Measurements from ENCODE around the gene TRAF2. TPM values are rescaled to one million over a fixed set of nuclear protein-coding genes. Genes with fewer than 3 reads are reported as not detected.

TRAF2 gene
- total and polyA plus RNA-seq, 9 of the 15 experiments (the other 6 are each of a cell fraction or from before 2014, with no cell fraction given): 0.24 to 45.2 (median 18.0) TPM

DNA sequence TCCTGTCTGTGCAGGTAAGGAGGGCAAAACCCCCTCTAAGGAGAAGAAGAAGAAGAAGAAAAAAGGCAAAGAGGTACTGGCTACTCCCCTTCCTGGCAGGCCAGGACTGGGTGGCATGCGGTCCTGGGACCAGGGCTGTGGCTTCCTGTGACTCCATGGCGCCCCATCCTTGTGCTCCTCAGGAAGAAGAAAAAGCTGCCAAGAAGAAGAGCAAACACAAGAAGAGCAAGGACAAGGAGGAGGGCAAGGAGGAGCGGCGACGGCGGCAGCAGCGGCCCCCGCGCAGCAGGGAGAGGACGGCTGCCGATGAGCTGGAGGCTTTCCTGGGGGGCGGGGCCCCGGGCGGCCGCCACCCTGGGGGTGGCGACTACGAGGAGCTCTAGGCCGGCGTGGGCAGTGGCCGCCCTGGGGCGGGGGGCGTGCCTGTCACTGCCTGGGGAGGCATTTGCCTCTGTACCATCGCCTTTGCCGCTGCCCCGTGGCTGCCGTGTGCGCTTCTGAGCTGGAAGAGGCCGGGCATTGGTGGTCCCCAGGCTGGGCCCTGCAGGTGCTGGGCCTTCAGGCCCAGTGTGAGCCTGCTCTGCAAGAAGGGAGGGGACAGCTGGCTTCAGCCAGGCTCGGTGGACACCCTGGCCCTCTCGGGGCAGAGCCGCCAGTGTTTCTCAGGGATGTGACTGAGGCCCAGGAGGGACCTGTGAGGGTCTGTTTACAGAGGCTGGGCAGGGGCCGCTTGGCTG, 46.0 kb upstream of the TRAF2 start (continued):
- TF ChIP-seq HMGN3 (IDR thresholded peaks at IDR 0.05; ENCODE audit: borderline replicate concordance, extremely low read depth, insufficient read length, low read depth, low read length) (peak; percentile 71), ZNF644 (tag; IDR thresholded peaks at IDR 0.05; ENCODE audit: low read depth) (no peak), CEBPB (tag; IDR thresholded peaks at IDR 0.05) (no peak), CHCHD3 (CRISPR knock-in tag; IDR thresholded peaks at IDR 0.05) (no peak), FUS (optimal IDR thresholded peaks at IDR 0.05; ENCODE audit: low read depth, low read length) (peak; percentile 69), PTRF (tag; IDR thresholded peaks at IDR 0.05) (no peak), ZNF584 (CRISPR knock-in tag; IDR thresholded peaks at IDR 0.05; ENCODE audit: low read depth) (no peak), NRF1 (conservative IDR thresholded peaks at IDR 0.05 in 1 of 2, IDR thresholded peaks at IDR 0.05 in 1 of 2) (peak; percentile 53 to 65; a peak in 3 of 4 replicates), BHLHE40 (IDR thresholded peaks at IDR 0.05; ENCODE audit: low read length) (no peak), SMC3 (conservative IDR thresholded peaks at IDR 0.05; ENCODE audit: insufficient read depth, low read depth, low read length) (no peak), RBM22 (IDR thresholded peaks at IDR 0.05; ENCODE audit: low read depth, low read length, poor library complexity, severe bottlenecking) (peak; percentile 89), STAG1 (CRISPR knock-in tag; IDR thresholded peaks at IDR 0.05; ENCODE audit: borderline replicate concordance) (no peak; the same call in 1 of the 2 replicates), DMBX1 (CRISPR knock-in tag; IDR thresholded peaks at IDR 0.05; ENCODE audit: borderline replicate concordance) (no peak), PHF20 (IDR thresholded peaks at IDR 0.05; ENCODE audit: partially characterized antibody) (no peak), CREB1 (IDR thresholded peaks at IDR 0.05) (no peak), CREB1 (CRISPR knock-in tag; IDR thresholded peaks at IDR 0.05) (no peak), RBM14 (IDR thresholded peaks at IDR 0.05; ENCODE audit: borderline replicate concordance, insufficient read depth, low read depth, low read length) (no peak)
- TF ChIP-seq, protein P1, sequence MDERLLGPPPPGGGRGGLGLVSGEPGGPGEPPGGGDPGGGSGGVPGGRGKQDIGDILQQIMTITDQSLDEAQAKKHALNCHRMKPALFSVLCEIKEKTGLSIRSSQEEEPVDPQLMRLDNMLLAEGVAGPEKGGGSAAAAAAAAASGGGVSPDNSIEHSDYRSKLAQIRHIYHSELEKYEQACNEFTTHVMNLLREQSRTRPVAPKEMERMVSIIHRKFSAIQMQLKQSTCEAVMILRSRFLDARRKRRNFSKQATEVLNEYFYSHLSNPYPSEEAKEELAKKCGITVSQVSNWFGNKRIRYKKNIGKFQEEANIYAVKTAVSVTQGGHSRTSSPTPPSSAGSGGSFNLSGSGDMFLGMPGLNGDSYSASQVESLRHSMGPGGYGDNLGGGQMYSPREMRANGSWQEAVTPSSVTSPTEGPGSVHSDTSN (CRISPR knock-in tag; IDR thresholded peaks at IDR 0.05; ENCODE audit: low read depth): no peak
- TF ChIP-seq, protein P1 (tag; conservative IDR thresholded peaks at IDR 0.05; ENCODE audit: low read depth): no peak
- TF ChIP-seq, protein P2, sequence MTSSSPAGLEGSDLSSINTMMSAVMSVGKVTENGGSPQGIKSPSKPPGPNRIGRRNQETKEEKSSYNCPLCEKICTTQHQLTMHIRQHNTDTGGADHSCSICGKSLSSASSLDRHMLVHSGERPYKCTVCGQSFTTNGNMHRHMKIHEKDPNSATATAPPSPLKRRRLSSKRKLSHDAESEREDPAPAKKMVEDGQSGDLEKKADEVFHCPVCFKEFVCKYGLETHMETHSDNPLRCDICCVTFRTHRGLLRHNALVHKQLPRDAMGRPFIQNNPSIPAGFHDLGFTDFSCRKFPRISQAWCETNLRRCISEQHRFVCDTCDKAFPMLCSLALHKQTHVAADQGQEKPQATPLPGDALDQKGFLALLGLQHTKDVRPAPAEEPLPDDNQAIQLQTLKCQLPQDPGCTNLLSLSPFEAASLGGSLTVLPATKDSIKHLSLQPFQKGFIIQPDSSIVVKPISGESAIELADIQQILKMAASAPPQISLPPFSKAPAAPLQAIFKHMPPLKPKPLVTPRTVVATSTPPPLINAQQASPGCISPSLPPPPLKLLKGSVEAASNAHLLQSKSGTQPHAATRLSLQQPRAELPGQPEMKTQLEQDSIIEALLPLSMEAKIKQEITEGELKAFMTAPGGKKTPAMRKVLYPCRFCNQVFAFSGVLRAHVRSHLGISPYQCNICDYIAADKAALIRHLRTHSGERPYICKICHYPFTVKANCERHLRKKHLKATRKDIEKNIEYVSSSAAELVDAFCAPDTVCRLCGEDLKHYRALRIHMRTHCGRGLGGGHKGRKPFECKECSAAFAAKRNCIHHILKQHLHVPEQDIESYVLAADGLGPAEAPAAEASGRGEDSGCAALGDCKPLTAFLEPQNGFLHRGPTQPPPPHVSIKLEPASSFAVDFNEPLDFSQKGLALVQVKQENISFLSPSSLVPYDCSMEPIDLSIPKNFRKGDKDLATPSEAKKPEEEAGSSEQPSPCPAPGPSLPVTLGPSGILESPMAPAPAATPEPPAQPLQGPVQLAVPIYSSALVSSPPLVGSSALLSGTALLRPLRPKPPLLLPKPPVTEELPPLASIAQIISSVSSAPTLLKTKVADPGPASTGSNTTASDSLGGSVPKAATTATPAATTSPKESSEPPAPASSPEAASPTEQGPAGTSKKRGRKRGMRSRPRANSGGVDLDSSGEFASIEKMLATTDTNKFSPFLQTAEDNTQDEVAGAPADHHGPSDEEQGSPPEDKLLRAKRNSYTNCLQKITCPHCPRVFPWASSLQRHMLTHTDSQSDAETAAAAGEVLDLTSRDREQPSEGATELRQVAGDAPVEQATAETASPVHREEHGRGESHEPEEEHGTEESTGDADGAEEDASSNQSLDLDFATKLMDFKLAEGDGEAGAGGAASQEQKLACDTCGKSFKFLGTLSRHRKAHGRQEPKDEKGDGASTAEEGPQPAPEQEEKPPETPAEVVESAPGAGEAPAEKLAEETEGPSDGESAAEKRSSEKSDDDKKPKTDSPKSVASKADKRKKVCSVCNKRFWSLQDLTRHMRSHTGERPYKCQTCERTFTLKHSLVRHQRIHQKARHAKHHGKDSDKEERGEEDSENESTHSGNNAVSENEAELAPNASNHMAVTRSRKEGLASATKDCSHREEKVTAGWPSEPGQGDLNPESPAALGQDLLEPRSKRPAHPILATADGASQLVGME (CRISPR knock-in tag; IDR thresholded peaks at IDR 0.05): no peak
